GM10266 (cell line): ENCODE results near the gene TTL.
A peak's percentile ranks its signal among the peaks of the same experiment; 100 is the strongest.

Source experiments
- DNase-seq: peaks from one replicate; pipeline ENCODE4 v3.0.0; 2012; ENCODE audit errors: extremely low spot score
- TF ChIP-seq, protein P1 (sequence below): IDR thresholded peaks from 2 replicates; pipeline ENCODE4 v1.5.1; 2012; ENCODE audit warnings: mild to moderate bottlenecking, low read depth; ENCODE audit not compliant: control insufficient read depth, insufficient read depth; ENCODE audit errors: missing control alignments

The TTL gene

DNA sequence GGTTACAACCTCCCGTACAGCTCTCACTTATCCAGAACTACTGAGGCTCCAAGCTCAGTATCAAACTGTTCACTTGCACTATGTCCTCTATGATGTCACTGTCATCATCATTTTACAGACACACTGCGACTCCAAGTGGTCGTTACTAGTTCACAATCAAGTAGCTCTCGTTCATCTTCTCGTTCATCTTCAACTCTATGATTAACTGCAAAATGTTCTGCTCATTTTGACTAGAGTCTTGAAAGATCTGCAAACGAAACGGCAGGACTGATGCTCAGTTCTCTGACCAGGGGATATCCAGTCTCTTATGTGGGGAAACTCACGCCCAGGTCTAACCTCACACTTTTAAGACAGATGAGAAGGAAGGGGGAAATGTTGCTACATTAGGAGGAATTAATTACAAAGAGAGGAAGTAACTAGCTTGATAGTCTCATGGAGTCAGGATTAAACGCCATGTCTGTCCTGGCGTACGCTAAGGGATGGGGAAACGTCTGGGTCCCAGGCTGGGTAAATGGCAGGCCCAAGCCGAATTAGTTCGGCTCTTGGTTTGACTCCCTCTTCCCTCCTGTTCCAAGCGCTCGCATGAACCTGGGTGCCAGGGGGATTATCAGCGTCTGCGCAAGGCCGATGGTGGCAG is 101.7 kb downstream of the TTL start:
- DNase-seq: no peak
- TF ChIP-seq, protein P1, sequence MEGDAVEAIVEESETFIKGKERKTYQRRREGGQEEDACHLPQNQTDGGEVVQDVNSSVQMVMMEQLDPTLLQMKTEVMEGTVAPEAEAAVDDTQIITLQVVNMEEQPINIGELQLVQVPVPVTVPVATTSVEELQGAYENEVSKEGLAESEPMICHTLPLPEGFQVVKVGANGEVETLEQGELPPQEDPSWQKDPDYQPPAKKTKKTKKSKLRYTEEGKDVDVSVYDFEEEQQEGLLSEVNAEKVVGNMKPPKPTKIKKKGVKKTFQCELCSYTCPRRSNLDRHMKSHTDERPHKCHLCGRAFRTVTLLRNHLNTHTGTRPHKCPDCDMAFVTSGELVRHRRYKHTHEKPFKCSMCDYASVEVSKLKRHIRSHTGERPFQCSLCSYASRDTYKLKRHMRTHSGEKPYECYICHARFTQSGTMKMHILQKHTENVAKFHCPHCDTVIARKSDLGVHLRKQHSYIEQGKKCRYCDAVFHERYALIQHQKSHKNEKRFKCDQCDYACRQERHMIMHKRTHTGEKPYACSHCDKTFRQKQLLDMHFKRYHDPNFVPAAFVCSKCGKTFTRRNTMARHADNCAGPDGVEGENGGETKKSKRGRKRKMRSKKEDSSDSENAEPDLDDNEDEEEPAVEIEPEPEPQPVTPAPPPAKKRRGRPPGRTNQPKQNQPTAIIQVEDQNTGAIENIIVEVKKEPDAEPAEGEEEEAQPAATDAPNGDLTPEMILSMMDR: no peak

DNA sequence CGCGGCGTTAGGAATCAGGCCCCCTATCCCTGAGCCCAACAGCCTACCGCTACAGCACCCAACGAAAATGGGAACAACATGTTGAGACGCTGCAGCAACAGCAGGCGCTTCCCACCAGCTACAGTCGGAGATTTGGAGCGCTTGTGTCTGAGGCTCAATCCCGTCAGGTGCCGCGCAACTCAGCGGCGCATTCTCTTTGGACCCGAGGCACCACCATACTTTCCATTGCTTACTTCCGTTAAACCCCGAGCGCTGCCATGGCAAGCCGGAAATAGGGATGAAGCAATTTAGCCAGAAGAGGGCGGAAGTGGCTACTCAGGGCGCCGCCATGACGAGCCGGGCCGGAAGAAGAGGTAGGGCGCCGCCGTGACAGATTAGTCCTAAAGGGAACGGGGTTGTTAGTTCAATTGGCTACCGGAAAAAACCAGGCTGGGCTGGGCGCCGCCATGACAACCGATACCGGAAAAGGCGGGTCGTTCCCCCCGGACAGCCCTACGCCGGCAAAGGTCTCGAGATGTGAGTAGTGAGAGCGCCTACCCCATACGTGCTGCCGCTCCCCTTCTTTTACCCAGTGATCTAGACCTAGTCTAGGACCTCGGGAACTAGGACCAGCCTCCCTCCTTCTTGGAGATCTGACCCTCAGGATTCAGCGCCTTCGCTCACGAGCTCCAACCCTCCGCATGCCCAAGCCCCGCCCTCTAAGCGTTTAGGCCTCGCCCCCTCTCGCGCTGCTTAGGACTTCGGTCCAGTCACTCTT is 102.4 kb downstream of the TTL start, which contains the start of gene CHCHD5:
Gene CHCHD5 (plus strand): TSS at position 476 of the 757 bp plus-strand sequence. CDS start 39 bp downstream, at position 515.
- TF ChIP-seq, protein P1: peak; percentile 23
- peak; percentile 83 for DNase-seq

DNA sequence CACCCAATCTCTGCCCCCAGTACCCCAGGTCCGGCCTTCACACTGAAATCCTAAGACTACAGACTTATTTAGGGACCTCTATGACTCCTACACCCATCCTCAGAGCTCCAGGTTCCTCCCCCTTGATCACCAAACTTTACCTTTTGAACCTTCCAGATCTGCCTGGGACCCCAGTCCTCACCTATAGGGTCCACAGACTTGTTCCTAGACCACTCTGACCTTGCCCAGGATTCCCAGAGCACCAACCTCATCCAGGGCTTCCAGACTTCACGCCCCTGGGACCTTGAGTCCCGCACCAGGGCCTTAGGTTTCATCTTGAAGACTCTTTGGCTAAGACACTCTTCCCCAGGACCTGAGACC is 102.9 kb downstream of the TTL start:
- DNase-seq: no peak
- TF ChIP-seq, protein P1: no peak

DNA sequence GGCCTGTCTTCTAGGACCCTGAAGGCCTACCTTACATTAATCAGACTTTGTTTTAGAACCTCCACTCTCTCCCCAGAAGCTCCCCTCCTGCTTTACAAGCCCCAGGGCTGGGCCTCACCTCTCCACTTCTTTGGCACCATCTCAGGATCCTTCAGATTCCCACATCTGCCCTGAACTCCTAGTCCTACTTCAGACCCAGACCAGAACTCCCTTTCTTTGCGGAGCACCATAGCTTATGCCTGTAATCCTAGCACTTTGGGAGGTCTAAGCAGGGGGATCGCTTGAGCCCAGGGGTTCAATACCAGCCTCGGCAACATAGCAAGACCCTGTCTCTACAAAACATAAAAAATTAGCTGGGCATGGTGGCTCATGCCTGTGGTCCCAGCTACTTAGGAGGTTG is 103.4 kb downstream of the TTL start:
- no peak for DNase-seq

DNA sequence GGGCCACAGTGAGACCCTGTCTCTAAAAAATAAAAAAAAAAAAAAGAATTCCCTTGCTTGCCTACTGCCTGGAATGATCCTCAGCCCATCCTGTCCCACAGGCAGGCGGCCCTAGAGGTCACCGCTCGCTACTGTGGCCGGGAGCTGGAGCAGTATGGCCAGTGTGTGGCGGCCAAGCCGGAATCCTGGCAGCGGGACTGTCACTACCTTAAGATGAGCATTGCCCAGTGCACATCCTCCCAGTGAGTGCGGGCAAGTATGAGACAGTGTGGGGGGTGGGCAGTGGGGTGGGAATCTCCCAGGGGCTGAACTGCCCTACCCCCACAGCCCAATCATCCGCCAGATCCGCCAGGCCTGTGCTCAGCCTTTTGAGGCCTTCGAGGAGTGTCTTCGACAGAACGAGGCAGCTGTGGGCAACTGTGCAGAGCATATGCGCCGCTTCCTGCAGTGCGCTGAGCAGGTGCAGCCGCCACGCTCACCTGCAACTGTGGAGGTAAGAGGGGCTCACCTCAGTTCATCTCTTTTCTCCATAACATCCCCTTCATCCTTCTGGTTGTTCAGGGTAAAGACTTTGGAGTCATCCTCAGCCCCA is 104.0 kb downstream of the TTL start:
- TF ChIP-seq, protein P1: no peak
- DNase-seq: no peak

More for the DNA sequence above, 103.4 kb downstream of the TTL start:
- TF ChIP-seq, protein P1: no peak

DNA sequence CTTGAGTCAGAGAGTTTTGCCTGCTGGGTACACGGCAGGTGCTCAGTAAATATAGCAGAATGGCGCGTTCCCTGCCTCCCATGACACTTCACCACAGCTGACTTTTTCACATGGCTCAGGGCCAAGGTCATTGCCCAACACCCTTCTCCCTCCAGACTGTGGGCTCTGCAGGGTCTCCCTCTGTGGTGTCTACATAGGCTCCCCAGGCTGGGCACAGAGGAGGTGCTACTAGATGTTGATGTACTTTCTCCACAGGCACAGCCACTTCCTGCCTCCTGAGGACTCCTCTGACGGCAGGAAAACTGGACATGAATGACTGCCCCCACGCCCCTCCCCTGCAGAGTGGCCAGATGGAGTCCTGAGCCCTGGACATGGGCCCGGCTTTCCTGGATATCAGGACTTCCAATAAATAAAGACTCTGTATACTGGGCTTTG is 106.7 kb downstream of the TTL start:
- DNase-seq: no peak

More for the DNA sequence above, 106.7 kb downstream of the TTL start:
- TF ChIP-seq, protein P1: no peak
